Stimulated activated effector memory CD8-positive, alpha-beta T cell treated with anti-CD3 and anti-CD28 coated beads, Interleukin-12 subunit alpha, Interleukin-12 subunit beta, amount 100 ng/mL, for 72 hours (primary cell): ENCODE results near the gene PRODH2.
"Not testable (repeated sequence)": the region's sequence is repeated elsewhere in the genome, so short reads cannot be mapped to it uniquely, and the experiment has no call there.

ENCODE experiments used
- ATAC-seq: fragments of 150-1000 bp; cut with Tn5 transposase; 2 replicates; pipeline ENCODE4 v1.10.0; 2021
- DNase-seq, 2 donors: peaks; one replicate each; pipeline ENCODE4 v3.0.0; 2021 to 2022; ENCODE audit warnings: low spot score in 2 of 2
- H3K27ac Mint-ChIP-seq: one replicate; pipeline ENCODE4 v1.8.0; 2022; ENCODE audit warnings: mild to moderate bottlenecking, mixed read lengths
- H3K36me3 Mint-ChIP-seq: one replicate; pipeline ENCODE4 v1.8.0; 2022; ENCODE audit warnings: mild to moderate bottlenecking, mixed read lengths
- H3K4me1 Mint-ChIP-seq: one replicate; pipeline ENCODE4 v1.8.0; 2022; ENCODE audit warnings: mixed read lengths
- H3K4me3 Mint-ChIP-seq: one replicate; pipeline ENCODE4 v1.8.0; 2022; ENCODE audit warnings: mild to moderate bottlenecking, mixed read lengths
- H3K9me3 Mint-ChIP-seq: one replicate; pipeline ENCODE4 v1.8.0; 2022; ENCODE audit warnings: mixed read lengths

The PRODH2 gene

GRCh38 chr19:35847911-35848310 lies 35.3 kb upstream of the PRODH2 start:
- Mint-ChIP-seq H3K4me3 (no peak overlapping the region), H3K36me3 (no peaks in the 10 kb centered on the region), H3K9me3 (peaks cover 3% of the 10 kb centered on the region), H3K27ac (no peak overlapping the region), H3K4me1 (peaks cover 26% of the 10 kb centered on the region)
- ATAC-seq: no peak
- no peak for DNase-seq

- Mint-ChIP-seq H3K27ac (no peak overlapping the region), H3K4me3 (peak overlapping the region; percentile 50), H3K9me3 (peaks cover 5% of the 10 kb centered on the region), H3K4me1 (peaks cover 23% of the 10 kb centered on the region), H3K36me3 (no peaks in the 10 kb centered on the region)
- ATAC-seq: peak; percentile 14
- DNase-seq: no peak
Observed at GRCh38 chr19:35846038-35846668, 33.5 kb upstream of the PRODH2 start.

- peaks cover 23% of the 10 kb centered on the region for H3K4me1 Mint-ChIP-seq
- no peak overlapping the region for H3K27ac Mint-ChIP-seq
- H3K9me3 Mint-ChIP-seq: peaks cover 5% of the 10 kb centered on the region
- no peak for DNase-seq
- H3K4me3 Mint-ChIP-seq: peak overlapping the region; percentile 50
- H3K36me3 Mint-ChIP-seq: no peaks in the 10 kb centered on the region
- peak; percentile 54 for ATAC-seq
Observed at GRCh38 chr19:35845215-35846037, 32.8 kb upstream of the PRODH2 start.

GRCh38 chr19:35844482-35845214 lies 32.0 kb upstream of the PRODH2 start:
- no peak for DNase-seq
- no peak for ATAC-seq
- Mint-ChIP-seq H3K9me3 (peaks cover 5% of the 10 kb centered on the region), H3K36me3 (no peaks in the 10 kb centered on the region), H3K4me1 (peaks cover 23% of the 10 kb centered on the region), H3K27ac (no peak overlapping the region), H3K4me3 (peak overlapping the region; percentile 50)

GRCh38 chr19:35843676-35844481 lies 31.2 kb upstream of the PRODH2 start:
- no peak for DNase-seq
- ATAC-seq: no peak
- Mint-ChIP-seq H3K4me1 (peaks cover 23% of the 10 kb centered on the region), H3K27ac (no peak overlapping the region), H3K9me3 (peaks cover 5% of the 10 kb centered on the region), H3K36me3 (no peaks in the 10 kb centered on the region), H3K4me3 (peak overlapping the region; percentile 50)

- Mint-ChIP-seq H3K36me3 (no peaks in the 10 kb centered on the region), H3K9me3 (peaks cover 5% of the 10 kb centered on the region), H3K27ac (no peak overlapping the region), H3K4me1 (peaks cover 23% of the 10 kb centered on the region), H3K4me3 (no peak overlapping the region)
- DNase-seq (no peak), ATAC-seq (no peak)
Observed at GRCh38 chr19:35842666-35843272, 30.1 kb upstream of the PRODH2 start.

GRCh38 chr19:35841961-35842595 lies 29.4 kb upstream of the PRODH2 start:
- ATAC-seq: no peak
- Mint-ChIP-seq H3K4me3 (no peak overlapping the region), H3K4me1 (peaks cover 23% of the 10 kb centered on the region), H3K27ac (no peak overlapping the region), H3K9me3 (peaks cover 5% of the 10 kb centered on the region), H3K36me3 (no peaks in the 10 kb centered on the region)
- DNase-seq: no peak

GRCh38 chr19:35836096-35836495 lies 23.5 kb upstream of the PRODH2 start:
- not testable (repeated sequence) for DNase-seq, H3K9me3 Mint-ChIP-seq, H3K27ac Mint-ChIP-seq, H3K4me1 Mint-ChIP-seq, ATAC-seq, H3K4me3 Mint-ChIP-seq, H3K36me3 Mint-ChIP-seq

- ATAC-seq (no peak), DNase-seq (no peak)
- H3K27ac Mint-ChIP-seq: no peak overlapping the region
- no peaks in the 10 kb centered on the region for H3K9me3 Mint-ChIP-seq
- H3K4me3 Mint-ChIP-seq: no peak overlapping the region
- no peaks in the 10 kb centered on the region for H3K36me3 Mint-ChIP-seq
- no peaks in the 10 kb centered on the region for H3K4me1 Mint-ChIP-seq
Observed at GRCh38 chr19:35833972-35834371, 21.3 kb upstream of the PRODH2 start.

- Mint-ChIP-seq H3K4me1 (no peaks in the 10 kb centered on the region), H3K36me3 (no peaks in the 10 kb centered on the region), H3K27ac (no peak overlapping the region), H3K4me3 (no peak overlapping the region), H3K9me3 (no peaks in the 10 kb centered on the region)
- DNase-seq (no peak), ATAC-seq (no peak)
Observed at GRCh38 chr19:35832054-35832453, 19.4 kb upstream of the PRODH2 start.

- no peaks in the 10 kb centered on the region for H3K4me1 Mint-ChIP-seq
Observed at GRCh38 chr19:35830986-35831385, 18.3 kb upstream of the PRODH2 start.

GRCh38 chr19:35828692-35829301 lies 16.2 kb upstream of the PRODH2 start:
- Mint-ChIP-seq H3K9me3 (no peaks in the 10 kb centered on the region), H3K27ac (no peak overlapping the region), H3K36me3 (no peaks in the 10 kb centered on the region), H3K4me3 (no peak overlapping the region), H3K4me1 (no peaks in the 10 kb centered on the region)
- peak; percentile 47 for ATAC-seq
- DNase-seq: peak in 1 of 2 donors; percentile 24

More at GRCh38 chr19:35830986-35831385, 18.3 kb upstream of the PRODH2 start:
- no peak overlapping the region for H3K4me3 Mint-ChIP-seq
- DNase-seq (no peak), ATAC-seq (no peak)
- H3K9me3 Mint-ChIP-seq: no peaks in the 10 kb centered on the region
- H3K36me3 Mint-ChIP-seq: no peaks in the 10 kb centered on the region
- H3K27ac Mint-ChIP-seq: no peak overlapping the region

- H3K9me3 Mint-ChIP-seq: no peaks in the 10 kb centered on the region
- no peak overlapping the region for H3K4me3 Mint-ChIP-seq
- no peak for ATAC-seq
- H3K4me1 Mint-ChIP-seq: no peaks in the 10 kb centered on the region
- H3K36me3 Mint-ChIP-seq: no peaks in the 10 kb centered on the region
- H3K27ac Mint-ChIP-seq: no peak overlapping the region
- DNase-seq: no peak
Observed at GRCh38 chr19:35824150-35824549, 11.5 kb upstream of the PRODH2 start.

- no peak for ATAC-seq
- no peak for DNase-seq
- Mint-ChIP-seq H3K27ac (no peak overlapping the region), H3K4me3 (no peak overlapping the region), H3K36me3 (no peaks in the 10 kb centered on the region), H3K9me3 (no peaks in the 10 kb centered on the region), H3K4me1 (no peaks in the 10 kb centered on the region)
Observed at GRCh38 chr19:35822579-35822978, 9.9 kb upstream of the PRODH2 start.
